ENCODE measurements around the gene SETBP1. TPM values are rescaled to one million over a fixed set of nuclear protein-coding genes. Genes with fewer than 3 reads are reported as not detected.

SETBP1 gene
- total and polyA plus RNA-seq, 9 of the 15 experiments (the other 6 are each of a cell fraction or from before 2014, with no cell fraction given) = under 0.01 to 0.13 (median 0.04) TPM

- TF ChIP-seq ZNF586 (CRISPR knock-in tag; conservative IDR thresholded peaks at IDR 0.05) (no peak), WHSC1 (IDR thresholded peaks at IDR 0.05; ENCODE audit: low read length) (no peak), GABPA (tag; conservative IDR thresholded peaks at IDR 0.05; ENCODE audit: low read depth) (no peak), ZNF24 (IDR thresholded peaks at IDR 0.05) (no peak), KLF13 (tag; IDR thresholded peaks at IDR 0.05; ENCODE audit: borderline replicate concordance, low read depth) (no peak), RUNX1 (IDR thresholded peaks at IDR 0.05; ENCODE audit: low read depth) (no peak), NONO (IDR thresholded peaks at IDR 0.05; ENCODE audit: low read depth in 2 of 2, low read length in 1 of 2) (no peak), ESRRB (CRISPR knock-in tag; IDR thresholded peaks at IDR 0.05; ENCODE audit: borderline replicate concordance) (no peak), NCOA4 (IDR thresholded peaks at IDR 0.05; ENCODE audit: partially characterized antibody) (no peak), ZNF57 (CRISPR knock-in tag; IDR thresholded peaks at IDR 0.05) (no peak), POLR2A (conservative IDR thresholded peaks at IDR 0.05) (no peak), U2AF1 (optimal IDR thresholded peaks at IDR 0.05; ENCODE audit: low read depth, low read length) (no peak), BRF1 (IDR thresholded peaks at IDR 0.05; ENCODE audit: borderline replicate concordance, extremely low read depth, insufficient read length) (no peak), HNRNPUL1 (IDR thresholded peaks at IDR 0.05; ENCODE audit: low read length) (no peak), OTX1 (CRISPR knock-in tag; IDR thresholded peaks at IDR 0.05) (no peak), RBFOX2 (IDR thresholded peaks at IDR 0.05; ENCODE audit: low read depth, low read length) (no peak), ZFPM2 (CRISPR knock-in tag; IDR thresholded peaks at IDR 0.05) (no peak), SOX6 (IDR thresholded peaks at IDR 0.05) (peak; percentile 54), PTBP1 (IDR thresholded peaks at IDR 0.05; ENCODE audit: low read depth, low read length) (no peak), BDP1 (IDR thresholded peaks at IDR 0.05; ENCODE audit: insufficient read depth, insufficient read length) (no peak), U2AF2 (optimal IDR thresholded peaks at IDR 0.05; ENCODE audit: low read depth, low read length) (no peak), EP400 (IDR thresholded peaks at IDR 0.05) (no peak), SIX5 (IDR thresholded peaks at IDR 0.05; ENCODE audit: borderline replicate concordance in 1 of 2, insufficient read depth in 1 of 2, low read depth in 1 of 2, low read length in 2 of 2) (no peak)
- TF ChIP-seq, protein P1, sequence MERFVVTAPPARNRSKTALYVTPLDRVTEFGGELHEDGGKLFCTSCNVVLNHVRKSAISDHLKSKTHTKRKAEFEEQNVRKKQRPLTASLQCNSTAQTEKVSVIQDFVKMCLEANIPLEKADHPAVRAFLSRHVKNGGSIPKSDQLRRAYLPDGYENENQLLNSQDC (CRISPR knock-in tag; IDR thresholded peaks at IDR 0.05) = no peak
- TF ChIP-seq, protein P2, sequence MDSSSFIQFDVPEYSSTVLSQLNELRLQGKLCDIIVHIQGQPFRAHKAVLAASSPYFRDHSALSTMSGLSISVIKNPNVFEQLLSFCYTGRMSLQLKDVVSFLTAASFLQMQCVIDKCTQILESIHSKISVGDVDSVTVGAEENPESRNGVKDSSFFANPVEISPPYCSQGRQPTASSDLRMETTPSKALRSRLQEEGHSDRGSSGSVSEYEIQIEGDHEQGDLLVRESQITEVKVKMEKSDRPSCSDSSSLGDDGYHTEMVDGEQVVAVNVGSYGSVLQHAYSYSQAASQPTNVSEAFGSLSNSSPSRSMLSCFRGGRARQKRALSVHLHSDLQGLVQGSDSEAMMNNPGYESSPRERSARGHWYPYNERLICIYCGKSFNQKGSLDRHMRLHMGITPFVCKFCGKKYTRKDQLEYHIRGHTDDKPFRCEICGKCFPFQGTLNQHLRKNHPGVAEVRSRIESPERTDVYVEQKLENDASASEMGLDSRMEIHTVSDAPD (CRISPR knock-in tag; IDR thresholded peaks at IDR 0.05) = no peak
- TF ChIP-seq, protein P3, sequence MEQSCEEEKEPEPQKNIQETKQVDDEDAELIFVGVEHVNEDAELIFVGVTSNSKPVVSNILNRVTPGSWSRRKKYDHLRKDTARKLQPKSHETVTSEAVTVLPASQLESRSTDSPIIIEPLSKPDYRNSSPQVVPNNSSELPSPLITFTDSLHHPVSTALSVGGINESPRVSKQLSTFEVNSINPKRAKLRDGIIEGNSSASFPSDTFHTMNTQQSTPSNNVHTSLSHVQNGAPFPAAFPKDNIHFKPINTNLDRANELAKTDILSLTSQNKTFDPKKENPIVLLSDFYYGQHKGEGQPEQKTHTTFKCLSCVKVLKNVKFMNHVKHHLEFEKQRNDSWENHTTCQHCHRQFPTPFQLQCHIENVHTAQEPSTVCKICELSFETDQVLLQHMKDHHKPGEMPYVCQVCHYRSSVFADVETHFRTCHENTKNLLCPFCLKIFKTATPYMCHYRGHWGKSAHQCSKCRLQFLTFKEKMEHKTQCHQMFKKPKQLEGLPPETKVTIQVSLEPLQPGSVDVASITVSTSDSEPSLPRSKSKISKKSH (CRISPR knock-in tag; IDR thresholded peaks at IDR 0.05) = no peak
Observed at GRCh38 chr18:45059695-45060094, 379.0 kb downstream of the SETBP1 start (continued).
